Epidermal melanocyte (primary cell): ENCODE results near the gene HSD17B4.
"Not testable (repeated sequence)": the region's sequence is repeated elsewhere in the genome, so short reads cannot be mapped to it uniquely, and the experiment has no call there.

Source experiments
- DNase-seq: peaks from one replicate; pipeline ENCODE4 v3.0.0; 2011; ENCODE audit warnings: low spot score; ENCODE audit not compliant: insufficient read length

HSD17B4 gene

GRCh38 chr5:119476341-119476740, 24.0 kb downstream of the HSD17B4 start:
- DNase-seq: no peak

GRCh38 chr5:119478781-119479180, 26.5 kb downstream of the HSD17B4 start:
- no peak for DNase-seq

GRCh38 chr5:119480629-119481028, 28.3 kb downstream of the HSD17B4 start:
- DNase-seq: not testable (repeated sequence)

- no peak for DNase-seq
Measured at GRCh38 chr5:119483155-119483554, 30.9 kb downstream of the HSD17B4 start.

- no peak for DNase-seq
Measured at GRCh38 chr5:119484884-119485283, 32.6 kb downstream of the HSD17B4 start.

- DNase-seq: no peak
Measured at GRCh38 chr5:119501671-119502179, 49.4 kb downstream of the HSD17B4 start.

- DNase-seq: not testable (repeated sequence)
Measured at GRCh38 chr5:119503939-119504338, 51.6 kb downstream of the HSD17B4 start.

GRCh38 chr5:119512277-119512676, 60.0 kb downstream of the HSD17B4 start:
- DNase-seq: no peak

- no peak for DNase-seq
Measured at GRCh38 chr5:119515192-119515591, 62.9 kb downstream of the HSD17B4 start.

GRCh38 chr5:119517115-119517514, 64.8 kb downstream of the HSD17B4 start:
- DNase-seq: not testable (repeated sequence)

- no peak for DNase-seq
Measured at GRCh38 chr5:119521232-119521631, 68.9 kb downstream of the HSD17B4 start.

- DNase-seq: no peak
Measured at GRCh38 chr5:119522841-119523240, 70.5 kb downstream of the HSD17B4 start.

GRCh38 chr5:119524485-119524884, 72.2 kb downstream of the HSD17B4 start:
- no peak for DNase-seq

- DNase-seq: no peak
Measured at GRCh38 chr5:119527351-119527750, 75.1 kb downstream of the HSD17B4 start.

GRCh38 chr5:119529811-119530210, 77.5 kb downstream of the HSD17B4 start:
- DNase-seq: no peak

- no peak for DNase-seq
Measured at GRCh38 chr5:119532637-119533036, 80.3 kb downstream of the HSD17B4 start.

- no peak for DNase-seq
Measured at GRCh38 chr5:119537704-119538103, 85.4 kb downstream of the HSD17B4 start.

- no peak for DNase-seq
Measured at GRCh38 chr5:119541716-119542115, 89.4 kb downstream of the HSD17B4 start.

- DNase-seq: no peak
Measured at GRCh38 chr5:119551819-119552218, 99.5 kb downstream of the HSD17B4 start.

- DNase-seq: no peak
Measured at GRCh38 chr5:119554597-119554996, 102.3 kb downstream of the HSD17B4 start.

- DNase-seq: no peak
Measured at GRCh38 chr5:119570910-119571309, 118.6 kb downstream of the HSD17B4 start.

GRCh38 chr5:119578937-119579336, 126.6 kb downstream of the HSD17B4 start:
- no peak for DNase-seq

GRCh38 chr5:119582987-119583386, 130.7 kb downstream of the HSD17B4 start:
- no peak for DNase-seq

GRCh38 chr5:119583684-119584083, 131.4 kb downstream of the HSD17B4 start:
- no peak for DNase-seq
